HepG2 (cell line): ENCODE measurements around the gene TUBB3. TPM values are rescaled to one million over a fixed set of nuclear protein-coding genes. Genes with fewer than 3 reads are reported as not detected.

Experiments used
- ATF7-NPFF ChIP-seq: sonication (generic); formaldehyde crosslinking; IDR thresholded peaks from 2 replicates; pipeline ENCODE4 v1.8.1; 2023; ENCODE audit warnings: mild to moderate bottlenecking, low read depth, missing genetic modification reagents, moderate library complexity
- ERF ChIP-seq: IDR thresholded peaks from 2 replicates; pipeline ENCODE4 v1.6.1; 2018; ENCODE audit warnings: missing biosample characterization, missing genetic modification reagents
- GZF1 ChIP-seq: sonication (generic); formaldehyde crosslinking; IDR thresholded peaks from 2 replicates; pipeline ENCODE4 v1.5.1; 2020; ENCODE audit warnings: mild to moderate bottlenecking, missing genetic modification reagents
- ISX ChIP-seq: sonication (generic); formaldehyde crosslinking; conservative IDR thresholded peaks from 2 replicates; pipeline ENCODE4 v1.5.0; 2020; ENCODE audit warnings: missing genetic modification reagents
- MBNL3 ChIP-seq: fragments of 250-450 bp; sonication (Bioruptor Pico); conservative IDR thresholded peaks from 2 replicates; pipeline ENCODE4 v1.8.0; 2022; ENCODE audit warnings: mild to moderate bottlenecking, inconsistent platforms
- MEF2D ChIP-seq: sonication (generic); formaldehyde crosslinking; IDR thresholded peaks from 2 replicates; pipeline ENCODE4 v1.5.1; 2020; ENCODE audit warnings: mild to moderate bottlenecking, missing genetic modification reagents
- MLX ChIP-seq: IDR thresholded peaks from 2 replicates; pipeline ENCODE4 v1.6.1; 2016
- NPAS2 ChIP-seq: sonication (generic); formaldehyde crosslinking; IDR thresholded peaks from 2 replicates; pipeline ENCODE4 v1.8.0; 2022; ENCODE audit warnings: mild to moderate bottlenecking, missing genetic modification reagents, borderline replicate concordance
- NR1H2 ChIP-seq: sonication (generic); formaldehyde crosslinking; IDR thresholded peaks from 2 replicates; pipeline ENCODE4 v1.8.1; 2022; ENCODE audit warnings: low read depth, missing genetic modification reagents, borderline replicate concordance
- RFX3 ChIP-seq: IDR thresholded peaks from 2 replicates; pipeline ENCODE4 v1.6.1; 2016; ENCODE audit warnings: missing biosample characterization, missing genetic modification reagents
- RXRB ChIP-seq: IDR thresholded peaks from 2 replicates; pipeline ENCODE4 v1.6.1; 2016; ENCODE audit warnings: borderline replicate concordance, missing genetic modification reagents, missing compliant biosample characterization
- SMAD1 ChIP-seq: sonication (generic); formaldehyde crosslinking; IDR thresholded peaks from 2 replicates; pipeline ENCODE4 v1.4.0; 2020; ENCODE audit warnings: missing genetic modification reagents, low read depth, mild to moderate bottlenecking, borderline replicate concordance
- SYNCRIP ChIP-seq: fragments of 200-400 bp; formaldehyde crosslinking; IDR thresholded peaks from 2 replicates; pipeline ENCODE4 v1.6.1; 2018; ENCODE audit warnings: mild to moderate bottlenecking, low read depth, low read length; ENCODE audit not compliant: insufficient read depth
- ZBTB39 ChIP-seq: sonication (generic); formaldehyde crosslinking; IDR thresholded peaks from 2 replicates; pipeline ENCODE4 v1.5.0; 2020; ENCODE audit warnings: missing genetic modification reagents
- ZBTB44 ChIP-seq: sonication (generic); formaldehyde crosslinking; IDR thresholded peaks from 2 replicates; pipeline ENCODE4 v1.4.0; 2020; ENCODE audit warnings: missing genetic modification reagents
- ZMYM3 ChIP-seq: sonication (generic); formaldehyde crosslinking; IDR thresholded peaks from 2 replicates; pipeline ENCODE4 v1.5.1; 2020; ENCODE audit warnings: mild to moderate bottlenecking, missing genetic modification reagents
- ZNF207 ChIP-seq: fragments of 450-650 bp; IDR thresholded peaks from 2 replicates; pipeline ENCODE4 v1.6.1; 2016; ENCODE audit warnings: antibody characterized with exemption, borderline replicate concordance
- ZNF253 ChIP-seq: sonication (generic); formaldehyde crosslinking; IDR thresholded peaks from 2 replicates; pipeline ENCODE4 v1.8.0; 2022; ENCODE audit warnings: mild to moderate bottlenecking, missing genetic modification reagents, borderline replicate concordance
- ZNF263 ChIP-seq: sonication (generic); formaldehyde crosslinking; IDR thresholded peaks from 2 replicates; pipeline ENCODE4 v1.4.0; 2020; ENCODE audit warnings: missing genetic modification reagents
- ZNF329 ChIP-seq: sonication (generic); formaldehyde crosslinking; IDR thresholded peaks from 2 replicates; pipeline ENCODE4 v1.9.0; 2021; ENCODE audit warnings: low read depth, mild to moderate bottlenecking, missing genetic modification reagents
- ZNF468 ChIP-seq: sonication (generic); formaldehyde crosslinking; IDR thresholded peaks from 2 replicates; pipeline ENCODE4 v1.8.0; 2022; ENCODE audit warnings: mild to moderate bottlenecking, moderate library complexity, missing genetic modification reagents
- ZNF512B ChIP-seq: sonication (generic); formaldehyde crosslinking; IDR thresholded peaks from 2 replicates; pipeline ENCODE4 v1.5.1; 2020; ENCODE audit warnings: missing genetic modification reagents, mild to moderate bottlenecking, borderline replicate concordance
- polyA plus RNA-seq, 8 experiments: library from polyadenylated mRNA; depleted of rRNA in 3 of 8; stranded (reverse) in 7 of 8; unstranded in 1 of 8; fragments of >200 nt; fragmentation: Illumina TruSeq in 4 of 8; extraction: Trizol in 4 of 8; gene quantifications; 2 replicates each; pipeline versions ENCODE4 v1.2.1 to v1.2.3, GENCODE V29; 2011 to 2016; ENCODE audit warnings: low read depth in 4 of 8, missing spikeins in 1 of 8, mixed read lengths in 1 of 8; ENCODE audit not compliant: insufficient read depth in 1 of 8
- total RNA-seq, 5 experiments: library from RNA; depleted of rRNA; stranded (reverse); fragments of >200 nt; fragmentation: Illumina TruSeq; extraction: Trizol; gene quantifications; 2 replicates each; pipeline ENCODE4 v1.2.3, GENCODE V29; 2016; ENCODE audit warnings: low read depth in 1 of 5

TUBB3 gene
- total and polyA plus RNA-seq, 2 of the 13 experiments (the other 11 are each of a cell fraction or from before 2014, with no cell fraction given), result 110 to 185 TPM

- peak; percentile 58; the same call in 1 of the 2 replicates for TF ChIP-seq ZBTB44 (CRISPR knock-in tag)
- 0 out of 2 replicates have a peak, but pooled peaks have one; percentile 55 for TF ChIP-seq MEF2D (CRISPR knock-in tag)
- no peak for TF ChIP-seq ZNF263 (CRISPR knock-in tag)
- TF ChIP-seq ZNF253 (CRISPR knock-in tag), result no peak
- TF ChIP-seq ZNF329 (CRISPR knock-in tag), result peak; percentile 93; the same call in 1 of the 2 replicates
- TF ChIP-seq ZNF468 (CRISPR knock-in tag), result no peak
- no peak; the same call in 1 of the 2 replicates for TF ChIP-seq ZBTB39 (CRISPR knock-in tag)
- no peak for TF ChIP-seq NR1H2 (CRISPR knock-in tag)
- TF ChIP-seq ZNF512B, result no peak
- TF ChIP-seq ZNF207, result no peak
- no peak for TF ChIP-seq SYNCRIP
- no peak for TF ChIP-seq ISX (CRISPR knock-in tag)
- TF ChIP-seq RFX3 (CRISPR knock-in tag), result no peak
- TF ChIP-seq ATF7-NPFF (CRISPR knock-in tag), result peak; percentile 90
- no peak for TF ChIP-seq GZF1 (CRISPR knock-in tag)
- TF ChIP-seq ZMYM3 (CRISPR knock-in tag), result no peak
- 0 out of 2 replicates have a peak, but pooled peaks have one; percentile 85 for TF ChIP-seq SMAD1
- no peak for TF ChIP-seq MBNL3 (CRISPR knock-in tag)
- TF ChIP-seq MLX (CRISPR knock-in tag), result no peak
- TF ChIP-seq ERF (CRISPR knock-in tag), result no peak
- no peak for TF ChIP-seq NPAS2 (CRISPR knock-in tag)
- TF ChIP-seq RXRB (CRISPR knock-in tag), result no peak
Measured at GRCh38 chr16:89922884-89923639, at the start of gene TUBB3 (continued).
